DMS 273 (cell line): ENCODE measurements around the gene TBC1D23.
A peak's percentile ranks its signal among the peaks of the same experiment; 100 is the strongest.
"Not testable (repeated sequence)": the region's sequence is repeated elsewhere in the genome, so short reads cannot be mapped to it uniquely, and the experiment has no call there.

ENCODE experiments used
- DNase-seq: peaks from one replicate; lab custom pipeline; 2025; ENCODE audit not compliant: unreplicated experiment; lab: John Stamatoyannopoulos, UW

TBC1D23 gene

GRCh38 chr3:100295089-100295488 lies 34.3 kb downstream of the TBC1D23 start:
- no peak for DNase-seq

GRCh38 chr3:100297784-100298183 lies 37.0 kb downstream of the TBC1D23 start:
- no peak for DNase-seq

DNA sequence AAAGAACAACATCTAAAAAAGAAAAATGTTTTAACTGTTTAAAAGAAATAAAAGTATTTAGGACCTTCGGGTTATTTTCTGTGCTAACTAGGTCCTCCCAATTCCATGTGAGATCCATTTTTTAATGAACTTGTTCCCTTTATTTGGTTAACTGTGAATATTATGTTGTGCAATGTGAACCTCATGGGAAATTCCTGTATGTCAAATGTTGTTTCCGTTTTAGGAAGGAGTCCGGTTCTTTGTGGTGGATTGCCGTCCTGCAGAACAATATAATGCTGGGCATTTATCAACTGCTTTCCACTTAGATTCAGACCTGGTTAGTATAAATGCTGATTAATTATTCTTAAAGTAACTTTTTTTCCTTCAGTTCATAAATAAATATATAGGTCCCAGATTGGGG lies 38.2 kb downstream of the TBC1D23 start:
- no peak for DNase-seq

- no peak for DNase-seq
These were observed 45.9 kb downstream of the TBC1D23 start for GRCh38 chr3:100306695-100307094.

GRCh38 chr3:100310355-100310965 lies 49.7 kb downstream of the TBC1D23 start:
- DNase-seq: no peak

DNA sequence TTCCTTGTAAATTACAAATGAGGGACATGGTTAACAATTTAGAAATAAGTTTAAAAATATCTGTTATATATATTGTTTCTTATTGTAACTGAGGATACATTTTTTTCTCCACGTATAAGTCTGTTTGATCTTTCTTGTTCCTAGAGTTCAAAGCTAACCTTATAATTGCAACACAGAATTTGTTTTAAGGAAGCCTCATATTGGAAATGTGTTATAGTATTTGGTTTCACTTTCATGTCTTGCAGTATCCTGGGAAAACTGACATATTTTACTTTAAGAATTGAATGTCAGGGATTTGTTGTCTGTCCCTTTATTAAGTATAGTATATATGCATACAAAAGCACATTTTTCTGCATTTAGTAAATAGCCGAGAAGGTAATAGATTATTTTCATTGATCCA lies 50.2 kb downstream of the TBC1D23 start:
- DNase-seq: no peak

DNA sequence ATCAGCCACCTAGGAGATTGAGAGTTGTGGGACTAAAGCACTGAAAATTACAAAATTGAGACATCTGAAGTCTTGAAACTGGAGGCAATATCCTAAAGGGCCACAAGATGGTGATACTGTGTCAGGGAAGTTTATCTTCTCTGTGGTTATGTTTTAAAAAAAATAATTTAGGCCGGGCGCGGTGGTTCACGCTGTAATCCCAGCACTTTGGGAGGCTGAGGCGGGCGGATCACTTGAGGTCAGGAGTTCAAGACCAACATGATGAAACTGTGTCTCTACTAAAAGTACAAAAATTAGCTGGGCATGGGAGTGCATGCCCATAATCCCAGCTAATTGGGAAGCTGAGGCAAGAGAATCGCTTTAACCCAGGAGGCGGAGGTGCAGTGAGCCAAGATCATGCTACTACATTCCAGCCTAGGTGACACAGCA lies 55.9 kb downstream of the TBC1D23 start:
- DNase-seq: peak; percentile 79

- no peak for DNase-seq
These were observed 57.1 kb downstream of the TBC1D23 start for GRCh38 chr3:100317912-100318311.

DNA sequence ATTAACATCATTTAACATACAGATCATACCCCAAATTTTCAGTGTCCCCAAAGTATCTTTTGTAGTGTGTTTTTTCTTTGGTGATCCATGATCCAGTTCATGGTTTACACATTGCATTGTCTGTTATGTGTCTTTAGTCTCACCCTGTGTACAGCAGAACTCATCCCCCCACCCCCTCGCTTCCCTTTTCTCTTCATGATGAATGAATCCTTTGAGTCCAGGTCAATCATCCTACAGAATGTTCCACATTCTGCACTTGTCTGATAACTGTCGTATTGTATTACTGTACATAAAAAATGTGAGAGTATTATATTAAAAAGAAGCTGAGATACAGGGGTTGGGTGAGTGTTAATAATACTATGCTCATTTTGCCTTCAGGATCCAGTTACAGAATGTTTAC lies 59.2 kb downstream of the TBC1D23 start:
- DNase-seq: no peak

DNA sequence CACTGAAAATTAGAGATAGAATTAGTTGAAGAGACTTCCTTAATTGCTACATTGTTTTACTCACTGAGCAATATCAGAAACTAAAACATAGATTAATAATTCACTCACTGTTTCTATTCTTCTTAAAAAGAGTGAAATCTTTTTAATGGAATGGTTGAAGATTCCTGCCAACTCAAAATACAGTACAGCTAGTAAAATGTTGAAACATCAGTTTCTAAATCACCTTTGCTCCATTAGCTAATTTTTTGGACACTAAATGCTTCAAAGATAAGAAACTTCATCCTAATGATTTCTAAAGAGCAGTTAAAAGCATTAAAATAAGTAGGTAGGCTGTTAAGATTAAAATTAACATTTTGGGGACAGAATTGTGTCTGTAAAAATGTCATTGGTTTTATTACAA lies 63.3 kb downstream of the TBC1D23 start:
- no peak for DNase-seq

- no peak for DNase-seq
These were observed 65.0 kb downstream of the TBC1D23 start for GRCh38 chr3:100325827-100326226.

DNA sequence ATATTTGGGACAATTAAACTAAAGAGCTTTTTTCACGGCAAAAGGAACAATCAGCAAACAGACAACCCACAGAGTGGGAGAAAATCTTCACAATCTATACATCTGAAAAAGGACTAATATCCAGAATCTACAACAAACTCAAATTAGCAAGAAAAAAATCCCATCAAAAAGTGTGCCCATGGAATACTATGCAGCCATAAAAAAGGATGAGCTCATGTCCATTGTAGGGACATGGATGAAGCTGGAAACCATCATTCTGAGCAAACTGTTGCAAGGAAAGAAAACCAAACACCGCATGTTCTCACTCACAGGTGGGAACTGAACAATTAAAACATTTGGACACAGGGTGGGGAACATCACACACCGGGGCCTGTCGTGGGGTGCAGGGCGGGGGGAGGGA lies 66.6 kb downstream of the TBC1D23 start:
- DNase-seq: not testable (repeated sequence)

GRCh38 chr3:100329800-100330489 lies 69.2 kb downstream of the TBC1D23 start:
- DNase-seq: no peak

GRCh38 chr3:100330651-100331050 lies 69.9 kb downstream of the TBC1D23 start:
- no peak for DNase-seq

- no peak for DNase-seq
These were observed 70.9 kb downstream of the TBC1D23 start for GRCh38 chr3:100331660-100332059.

DNA sequence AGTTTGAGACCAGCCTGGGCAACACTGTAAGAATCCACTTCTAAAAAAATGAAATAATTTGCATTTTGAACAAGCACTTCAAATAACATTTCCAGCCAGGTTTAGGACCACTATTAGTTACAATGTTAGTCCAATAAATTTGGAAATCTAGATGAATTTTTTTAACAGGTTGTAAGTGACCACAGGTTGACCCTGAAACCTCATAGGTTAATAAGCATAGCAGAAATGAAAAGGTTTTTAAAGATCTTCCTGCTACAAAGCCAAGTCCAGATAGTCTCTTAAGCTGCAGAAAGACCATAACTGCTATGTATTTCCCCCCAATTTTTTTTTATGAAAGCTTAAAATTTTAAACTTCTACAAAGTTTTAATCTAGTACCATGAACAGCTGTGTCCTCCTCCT lies 72.3 kb downstream of the TBC1D23 start:
- no peak for DNase-seq

DNA sequence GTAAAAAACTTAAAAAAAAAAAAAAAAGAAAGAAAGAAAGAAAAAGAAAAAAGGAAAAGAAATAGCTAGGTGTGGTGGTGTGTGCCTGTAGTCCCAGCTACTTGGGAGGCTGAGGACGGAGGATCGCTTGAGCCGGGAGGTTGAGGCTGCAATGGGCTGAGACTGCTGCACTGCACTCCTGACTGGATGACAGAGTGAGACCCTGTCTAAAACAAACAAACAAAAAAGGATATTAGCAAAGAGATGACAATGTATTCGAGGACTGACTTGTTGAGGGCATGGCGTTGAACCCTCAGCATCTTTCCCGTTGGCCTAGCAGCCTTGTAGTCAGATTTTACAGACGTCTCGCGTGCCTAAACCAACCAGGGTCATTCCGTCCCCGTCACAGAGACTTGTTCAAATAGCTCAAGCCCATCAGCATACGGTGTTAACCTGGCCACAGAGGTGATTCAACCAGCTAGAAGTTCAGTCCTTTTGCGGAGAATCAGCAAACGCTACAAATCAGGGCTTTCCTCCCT lies 73.2 kb downstream of the TBC1D23 start:
- no peak for DNase-seq

DNA sequence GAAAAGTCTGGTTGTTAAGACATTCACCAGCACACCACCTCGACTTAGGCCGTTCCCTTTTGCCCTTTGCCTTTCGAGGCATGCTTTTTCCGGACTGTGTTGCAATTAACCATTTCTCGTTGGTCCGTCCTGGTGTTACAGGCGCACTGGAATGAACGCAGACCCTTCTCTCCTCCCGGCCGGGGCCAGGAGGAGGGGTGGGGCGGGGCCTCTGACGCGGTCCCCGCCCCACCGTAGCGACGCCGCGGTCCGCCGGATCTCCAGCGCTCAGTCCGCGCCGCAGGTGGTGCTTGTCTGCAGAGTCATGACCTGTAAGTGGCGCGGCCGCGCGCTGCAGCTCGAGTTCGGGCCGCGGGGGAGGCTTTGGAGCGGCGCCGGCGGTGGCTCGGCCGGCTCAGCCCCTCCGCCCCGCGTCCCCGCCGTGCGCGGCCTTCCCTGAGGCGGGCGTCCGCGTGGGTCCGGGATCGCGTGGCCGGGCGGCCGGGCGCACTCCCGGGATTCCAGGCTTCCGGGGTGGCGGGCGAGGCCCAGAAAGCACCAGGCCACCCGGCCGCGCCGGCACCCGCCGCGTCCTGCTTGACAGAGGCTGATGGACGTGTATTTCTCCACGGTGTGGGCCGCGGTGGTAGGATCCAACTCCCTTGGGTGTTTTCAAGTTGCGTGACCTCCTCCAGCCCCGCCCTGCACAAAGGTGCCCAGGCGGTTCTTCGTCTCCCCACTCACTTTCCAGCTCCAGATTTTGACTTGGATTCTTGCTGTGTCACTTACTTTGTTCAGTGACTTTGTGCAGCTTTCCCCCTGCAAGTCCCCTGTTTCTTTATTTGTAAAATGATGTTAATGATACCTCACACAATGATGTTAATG lies 73.9 kb downstream of the TBC1D23 start, which contains the start of gene NIT2:
TSS of gene NIT2 (plus strand) at position 270 of the 864 bp plus-strand sequence. CDS start at position 305, 35 bp downstream.
- DNase-seq: peak; percentile 96

- peak; percentile 38 for DNase-seq
These were observed 74.6 kb downstream of the TBC1D23 start for GRCh38 chr3:100335434-100335833.

DNA sequence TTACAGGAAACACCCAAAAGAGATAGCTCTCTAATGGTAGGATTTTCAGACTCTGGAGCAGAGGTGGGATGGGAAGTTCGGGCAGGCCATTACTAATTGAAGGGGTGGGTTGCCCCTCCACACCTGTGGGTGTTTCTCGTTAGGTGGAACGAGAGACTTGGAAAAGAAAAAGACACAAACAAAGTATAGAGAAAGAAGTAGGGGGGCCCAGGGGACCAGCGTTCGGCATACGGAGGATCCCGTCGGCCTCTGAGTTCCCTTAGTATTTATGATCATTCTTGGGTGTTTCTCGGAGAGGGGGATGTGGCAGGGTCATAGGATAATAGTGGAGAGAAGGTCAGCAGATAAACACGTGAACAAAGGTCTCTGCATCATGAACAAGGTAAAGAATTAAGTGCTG lies 75.4 kb downstream of the TBC1D23 start:
- DNase-seq: not testable (repeated sequence)

DNA sequence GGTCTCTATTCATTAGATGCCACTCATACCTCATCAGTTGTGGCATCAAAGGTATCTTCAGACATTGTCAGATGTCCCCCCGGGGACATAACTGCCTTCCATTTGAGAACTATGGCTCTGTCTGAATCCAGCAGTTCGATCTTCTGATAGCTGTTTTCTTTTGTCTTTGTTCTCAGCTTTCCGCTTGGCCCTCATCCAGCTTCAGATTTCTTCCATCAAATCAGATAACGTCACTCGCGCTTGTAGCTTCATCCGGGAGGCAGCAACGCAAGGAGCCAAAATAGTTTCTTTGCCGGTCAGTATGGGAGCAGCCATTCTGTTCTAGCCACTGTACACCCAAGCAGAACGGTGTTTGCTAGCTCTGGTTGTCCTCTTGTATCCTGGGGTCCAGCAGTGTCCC lies 78.1 kb downstream of the TBC1D23 start:
- no peak for DNase-seq

DNA sequence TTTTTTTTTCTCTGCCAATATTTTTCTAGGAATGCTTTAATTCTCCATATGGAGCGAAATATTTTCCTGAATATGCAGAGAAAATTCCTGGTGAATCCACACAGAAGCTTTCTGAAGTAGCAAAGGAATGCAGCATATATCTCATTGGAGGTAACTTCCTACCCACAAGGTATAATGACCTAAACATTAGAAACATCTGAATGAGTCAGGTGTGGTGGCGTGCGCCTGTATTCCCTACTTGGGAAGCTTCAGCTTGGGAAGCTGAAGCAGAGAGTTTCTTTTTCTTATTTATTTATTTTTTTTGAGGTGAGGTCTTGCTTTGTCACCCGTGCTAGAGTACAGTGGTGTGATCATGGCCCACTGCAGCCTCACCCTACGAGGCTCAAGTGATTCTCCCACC lies 79.0 kb downstream of the TBC1D23 start:
- DNase-seq: no peak
